Occipital lobe (tissue), 2 donors: ENCODE data around the gene MMADHC. TPM values are rescaled to one million over a fixed set of nuclear protein-coding genes. Genes with fewer than 3 reads are reported as not detected.
"Not testable (repeated sequence)": the region's sequence is repeated elsewhere in the genome, so short reads cannot be mapped to it uniquely, and the experiment has no call there.

Experiments used
- DNase-seq: peaks from one replicate; lab custom pipeline; 2025; lab: John Stamatoyannopoulos, UW
- total RNA-seq: library from RNA; depleted of rRNA; stranded (reverse); fragments of >200 nt; gene quantifications from one replicate; pipeline ENCODE4 v1.2.3, GENCODE V29; 2014

The MMADHC gene
- total RNA-seq, 1 donor from 2014 or later = 137 TPM

DNA sequence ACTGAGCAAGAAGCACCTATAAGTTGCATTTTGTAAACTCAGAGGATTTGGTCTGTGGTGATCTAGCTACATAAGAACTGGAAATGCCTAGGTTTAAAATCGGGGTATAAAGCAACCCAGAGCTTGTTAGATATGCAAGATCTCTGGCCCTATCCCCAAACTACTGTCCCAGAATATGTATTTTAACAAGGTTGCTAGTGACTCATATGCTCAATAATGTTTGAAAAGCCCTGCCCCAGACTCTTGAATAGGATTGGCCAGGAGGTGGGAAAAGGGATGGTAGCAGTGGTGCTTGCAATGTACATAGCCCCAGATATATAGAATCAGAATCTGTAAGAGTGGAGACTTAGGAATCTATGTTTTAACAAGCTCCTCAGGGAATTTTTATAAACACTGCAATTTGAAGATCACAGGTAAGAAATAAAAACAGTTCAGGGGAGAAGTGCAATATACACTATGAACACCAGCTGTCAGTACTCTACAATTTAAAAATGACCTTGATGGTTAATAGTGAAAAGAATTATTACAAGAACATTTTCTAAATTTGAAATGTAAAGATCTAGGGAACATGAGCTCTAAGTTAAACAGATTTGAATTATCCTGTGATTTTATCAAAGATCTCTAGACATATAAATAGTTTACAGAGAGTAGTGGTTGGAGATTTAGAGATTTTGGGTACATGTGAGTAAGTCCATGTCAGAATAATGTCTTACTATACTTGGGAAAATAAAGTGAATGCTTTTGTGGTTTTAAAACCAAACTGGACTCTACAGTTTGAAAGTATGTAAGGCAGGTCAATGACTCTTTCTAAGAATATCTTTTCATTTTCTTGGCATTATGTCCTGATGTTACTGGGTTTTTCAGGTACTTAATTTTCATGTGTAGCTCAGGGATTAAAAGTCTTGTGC lies 7.7 kb upstream of the MMADHC start:
- DNase-seq = no peak

DNA sequence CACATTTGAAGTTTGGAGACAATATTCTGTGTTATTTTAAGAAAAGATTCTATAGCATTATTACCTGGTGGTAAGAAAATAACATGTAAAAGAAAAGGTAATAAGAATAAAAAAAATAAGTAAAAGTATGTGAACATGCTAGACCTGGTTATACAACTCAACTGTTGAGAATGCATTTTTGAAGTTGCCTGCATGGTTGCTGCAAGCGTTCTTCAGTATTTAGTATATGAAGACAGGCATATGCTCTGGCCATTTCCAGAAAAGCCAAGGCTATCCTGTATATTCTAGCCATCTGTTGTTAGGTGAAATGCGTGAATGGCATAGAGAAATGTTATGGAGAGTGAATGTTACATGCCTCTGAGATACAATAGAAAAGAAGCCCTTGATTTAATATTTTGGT lies 6.8 kb upstream of the MMADHC start:
- DNase-seq = no peak

DNA sequence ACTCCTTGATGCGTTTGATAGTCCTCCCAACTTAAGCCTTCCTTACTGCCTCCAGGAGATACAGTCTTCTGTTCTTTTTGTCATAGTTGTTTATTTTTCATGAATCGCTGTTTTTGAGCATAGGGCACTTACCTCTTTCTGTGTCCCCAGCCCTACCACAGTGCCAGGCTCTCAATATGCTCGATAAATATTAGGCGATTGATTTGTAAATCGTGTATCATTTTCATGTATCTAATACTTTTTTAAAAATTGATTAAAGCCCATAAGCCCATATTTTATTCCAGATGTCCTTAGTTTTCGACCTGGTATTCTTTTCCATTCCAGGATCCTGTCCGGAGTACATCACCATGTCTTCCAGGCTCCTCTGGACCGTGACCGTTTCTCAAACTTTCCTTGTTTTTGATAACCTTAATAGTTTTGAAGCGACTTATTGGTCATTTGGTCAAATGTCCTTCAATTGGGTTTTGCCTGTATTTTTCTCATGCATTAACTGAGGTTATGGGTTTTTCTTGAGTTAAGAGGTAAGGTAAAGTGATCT lies 444 bp upstream of the MMADHC start:
- DNase-seq = no peak

DNA sequence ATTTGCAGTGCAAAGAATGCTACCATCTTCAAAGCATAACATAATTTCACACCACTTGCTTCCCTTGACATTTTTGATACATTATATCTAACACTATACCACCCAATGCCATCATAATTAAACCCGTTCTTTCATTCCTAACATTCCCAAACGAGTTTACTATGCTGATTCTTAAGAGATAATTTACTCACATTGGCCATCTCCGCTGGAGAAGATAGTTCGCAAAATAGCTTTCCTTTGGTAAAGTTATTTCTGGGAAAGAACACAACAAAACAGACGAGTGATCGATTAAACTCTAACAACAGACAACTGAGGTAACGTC lies 716 bp downstream of the MMADHC start:
- no peak for DNase-seq

DNA sequence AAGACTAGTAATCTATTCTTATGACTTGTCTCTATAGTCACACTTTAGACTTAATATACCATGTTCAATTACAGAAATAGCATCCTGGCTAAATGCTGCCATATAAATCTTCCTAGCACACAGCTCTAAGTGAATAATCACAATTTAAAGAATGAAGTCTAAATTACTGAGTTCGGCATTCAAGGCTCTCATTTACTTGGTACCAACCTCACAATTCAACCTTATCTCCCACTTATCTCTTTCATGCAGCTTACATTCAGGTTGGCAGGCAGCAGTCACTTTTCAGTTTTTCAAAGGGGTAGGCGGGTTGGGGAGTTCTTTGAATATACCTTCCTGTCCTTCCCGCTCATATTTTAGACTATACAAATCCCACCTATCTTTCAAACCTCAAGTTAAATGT lies 1.5 kb downstream of the MMADHC start:
- no peak for DNase-seq

DNA sequence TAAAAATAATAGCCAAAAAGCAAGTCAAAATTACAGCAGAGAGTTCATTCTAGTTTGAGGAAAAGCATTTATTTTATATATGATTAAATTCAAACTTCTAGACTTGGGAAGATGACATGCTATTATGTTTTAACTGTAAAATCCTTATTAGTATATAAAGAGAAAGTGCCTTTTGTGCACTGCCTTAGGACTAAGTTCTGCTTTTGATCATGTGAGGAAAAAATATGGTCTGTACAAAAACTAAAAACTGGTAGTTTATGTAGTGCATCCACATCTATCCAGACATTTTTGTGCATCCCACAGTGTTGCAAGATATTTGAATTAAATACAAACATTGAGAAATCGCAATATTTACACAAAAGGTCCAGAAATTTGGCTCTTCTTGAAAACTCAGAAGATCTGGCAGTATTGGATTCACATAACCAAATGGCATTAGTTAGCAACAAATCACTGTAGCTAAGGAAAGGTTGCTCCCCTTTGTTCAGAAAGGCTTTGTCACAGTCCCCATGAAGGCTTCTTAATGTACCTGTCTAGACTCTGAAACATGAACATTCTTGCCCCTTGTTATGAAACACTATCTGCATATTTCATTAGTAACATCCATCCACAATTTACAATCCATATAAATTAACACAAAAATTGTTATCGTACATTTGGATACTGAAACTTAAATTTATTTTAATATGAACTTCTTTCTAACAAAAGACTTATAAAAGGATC lies 2.2 kb downstream of the MMADHC start:
- DNase-seq = no peak

DNA sequence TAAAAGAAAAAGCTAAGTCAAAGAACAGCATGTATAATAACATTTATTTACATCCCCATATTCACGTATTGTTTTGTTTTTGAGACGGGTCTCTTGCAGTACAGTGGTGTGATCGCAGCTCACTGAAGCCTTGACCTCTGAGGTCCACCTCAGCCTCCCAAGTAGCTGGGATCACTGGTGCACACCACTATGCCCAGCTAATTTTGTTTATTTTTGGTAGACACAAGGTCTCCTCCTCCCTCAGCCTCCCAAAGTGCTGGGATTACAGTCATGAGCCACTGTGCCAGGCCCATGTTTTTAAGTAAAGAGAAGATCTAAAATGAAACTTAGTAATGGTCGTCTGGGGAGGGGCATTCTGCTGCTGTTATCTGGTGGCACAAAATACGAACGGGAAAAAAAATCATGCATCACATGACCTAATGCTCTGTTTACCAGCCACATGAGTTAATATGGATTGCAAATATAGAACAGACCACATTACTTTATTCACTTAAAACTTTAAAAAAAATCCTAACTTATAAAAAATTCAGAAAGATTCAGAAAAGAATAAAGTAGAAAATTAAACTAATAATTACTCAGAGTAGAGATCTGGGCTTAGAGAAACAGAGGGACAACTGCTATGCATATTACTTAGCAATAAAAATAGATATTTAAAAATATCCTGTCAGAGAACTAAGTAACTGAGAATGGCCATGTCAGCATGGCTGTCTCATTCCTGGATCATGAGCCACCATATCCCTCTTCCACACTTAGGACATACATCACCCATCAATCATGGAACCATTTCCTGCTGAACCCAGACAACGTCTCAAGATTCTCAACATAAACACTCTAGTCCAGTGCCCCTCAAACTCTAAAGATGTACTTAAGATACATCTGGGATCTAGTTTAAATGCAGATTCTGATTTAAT lies 7.3 kb downstream of the MMADHC start:
- no peak for DNase-seq

DNA sequence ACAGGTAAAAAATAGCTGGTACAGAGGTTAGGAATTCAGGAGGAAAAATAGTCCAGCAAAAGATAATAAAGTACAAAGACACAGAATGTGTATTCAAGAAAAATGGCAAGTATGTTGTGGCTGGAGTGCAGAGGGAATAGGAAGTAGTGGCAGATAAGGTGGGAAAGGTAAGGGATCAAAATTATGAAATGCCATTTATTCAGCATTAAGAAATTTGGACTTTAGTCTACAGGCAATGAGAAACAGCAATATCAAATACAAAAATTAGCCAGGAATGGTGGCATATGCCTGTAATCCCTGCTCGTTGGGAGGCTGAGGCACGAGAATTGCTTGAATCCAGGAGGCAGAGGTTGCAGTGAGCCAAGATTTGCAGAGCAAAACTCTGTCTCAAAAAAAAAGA lies 10.3 kb downstream of the MMADHC start:
- DNase-seq = no peak

DNA sequence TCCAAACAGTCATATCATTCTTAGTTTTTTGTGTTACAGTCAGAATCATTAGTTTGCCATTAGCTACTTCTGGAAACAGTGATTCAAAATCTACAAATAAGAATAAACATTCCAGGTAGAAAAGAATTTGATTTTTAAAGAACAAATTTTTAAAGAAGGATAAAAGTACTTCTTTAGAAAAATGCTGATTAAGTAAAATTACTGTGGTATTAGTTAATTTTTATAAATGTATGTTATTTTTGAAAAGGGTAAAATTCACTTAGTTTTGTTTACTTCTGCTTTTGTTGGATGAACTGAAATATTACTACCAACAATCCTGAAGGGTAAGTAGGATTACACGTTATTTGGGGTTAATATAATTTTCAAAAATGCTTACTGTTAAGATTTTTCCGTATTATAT lies 11.8 kb downstream of the MMADHC start:
- no peak for DNase-seq

DNA sequence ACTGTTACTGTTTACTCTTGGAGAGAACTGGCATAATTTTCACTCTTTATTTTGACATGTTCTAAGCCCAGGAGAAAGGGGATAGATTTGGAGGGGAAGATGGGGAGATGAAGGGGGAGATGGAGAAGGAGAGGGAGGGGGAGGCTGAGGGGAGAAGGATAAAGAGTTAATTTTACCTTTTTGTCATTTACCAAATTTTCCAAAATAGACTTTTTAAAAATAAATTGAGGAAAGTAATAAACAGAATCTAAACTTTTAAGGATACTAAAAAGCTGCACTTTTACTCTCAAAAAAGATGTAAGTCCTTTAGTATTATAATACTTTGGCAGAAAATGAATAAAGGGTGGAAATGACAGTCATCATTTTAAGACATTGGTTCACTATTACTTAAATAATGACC lies 12.3 kb downstream of the MMADHC start:
- DNase-seq = no peak

DNA sequence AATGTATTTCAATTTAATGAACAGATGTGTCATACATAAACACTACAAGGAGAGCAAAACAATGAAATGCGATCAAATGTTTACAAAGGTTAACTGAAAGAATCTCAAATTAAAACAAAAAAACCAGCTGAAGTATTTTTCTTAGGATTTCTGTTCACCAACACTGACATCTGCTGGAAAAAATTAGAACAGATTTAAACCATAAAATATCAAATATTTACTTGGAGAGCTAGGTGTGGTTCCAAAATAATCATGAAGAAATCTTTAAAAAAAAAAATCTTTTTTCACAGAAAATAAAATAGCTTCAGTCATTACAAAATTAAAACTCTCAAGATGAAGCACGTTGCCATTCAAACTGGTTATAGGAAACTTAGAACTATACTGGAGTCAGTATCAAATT lies 13.8 kb downstream of the MMADHC start:
- DNase-seq = no peak

DNA sequence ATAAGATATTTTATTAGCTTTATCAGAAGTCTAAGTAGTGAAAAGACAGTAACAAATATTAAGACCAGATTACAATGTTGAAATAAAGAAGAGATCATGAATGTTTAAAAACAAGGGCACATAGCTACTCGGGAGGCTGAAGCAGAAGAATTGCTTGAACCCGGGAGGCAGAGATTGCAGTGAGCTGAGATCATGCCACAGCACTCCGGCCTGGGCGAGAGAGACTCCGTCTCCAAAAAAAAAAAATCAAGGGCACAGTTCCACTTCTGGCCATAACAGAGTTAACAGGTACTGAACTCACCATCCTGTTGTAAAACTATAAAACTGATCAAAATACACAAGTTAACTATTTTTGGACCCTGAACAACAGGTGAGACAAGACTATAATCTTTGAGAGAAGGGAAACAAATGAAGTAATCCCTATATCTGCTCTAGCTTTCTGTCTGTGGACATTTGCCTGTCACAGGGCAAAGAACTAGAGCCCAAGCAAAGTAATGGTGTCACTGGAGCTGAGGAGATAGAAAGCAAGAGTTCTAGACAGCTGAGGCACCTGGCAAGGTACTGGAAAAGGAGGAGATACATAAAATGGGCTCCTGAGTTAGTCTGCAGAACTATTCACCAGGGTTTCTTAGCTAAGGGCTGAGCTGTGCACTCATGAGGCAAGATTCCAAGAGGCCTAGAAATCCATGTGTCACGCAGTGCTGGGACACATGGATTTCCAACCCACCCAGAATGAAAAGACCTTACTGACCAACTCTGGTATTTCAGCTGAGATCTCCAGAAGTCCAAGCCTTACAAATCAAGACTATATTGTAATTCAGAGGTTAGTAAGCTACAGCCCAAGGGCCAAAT lies 15.2 kb downstream of the MMADHC start:
- no peak for DNase-seq

DNA sequence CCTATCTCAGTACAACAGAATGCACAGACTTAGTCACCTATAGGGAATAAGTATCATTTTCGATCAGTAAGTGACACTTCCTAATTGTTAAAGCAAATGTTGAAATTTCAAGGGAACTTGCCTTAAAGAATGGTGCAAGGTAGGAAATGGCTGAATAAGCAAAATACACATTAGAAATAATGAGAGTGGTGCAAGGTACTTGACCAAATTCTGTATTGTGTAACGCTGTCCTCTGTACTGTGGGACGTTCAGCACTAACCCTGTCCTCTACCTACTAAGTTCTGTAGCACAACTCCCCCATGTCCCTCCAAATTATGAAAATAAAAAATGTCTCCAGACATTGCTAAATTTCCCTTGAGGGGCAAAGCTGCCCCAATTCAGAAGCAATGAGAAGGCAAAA lies 19.4 kb downstream of the MMADHC start:
- DNase-seq = no peak

DNA sequence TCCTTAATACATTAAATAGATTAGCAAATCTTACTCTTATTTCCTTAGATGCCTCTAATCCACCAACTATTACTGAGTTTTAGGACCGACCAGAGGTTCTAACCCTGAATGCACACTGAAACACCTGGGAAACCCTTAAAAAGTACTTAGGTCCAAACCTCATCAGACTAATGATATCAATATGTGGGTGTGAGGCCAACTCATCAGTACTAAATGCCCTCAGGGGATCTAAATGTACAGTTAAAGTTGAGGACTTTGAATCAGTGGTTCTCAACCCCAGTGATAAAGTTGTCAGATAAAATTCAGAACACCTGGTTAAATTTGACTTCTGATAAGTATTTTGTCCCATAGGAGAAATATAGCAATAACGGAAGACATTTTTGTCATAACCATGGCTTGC lies 20.9 kb downstream of the MMADHC start:
- DNase-seq = no peak

DNA sequence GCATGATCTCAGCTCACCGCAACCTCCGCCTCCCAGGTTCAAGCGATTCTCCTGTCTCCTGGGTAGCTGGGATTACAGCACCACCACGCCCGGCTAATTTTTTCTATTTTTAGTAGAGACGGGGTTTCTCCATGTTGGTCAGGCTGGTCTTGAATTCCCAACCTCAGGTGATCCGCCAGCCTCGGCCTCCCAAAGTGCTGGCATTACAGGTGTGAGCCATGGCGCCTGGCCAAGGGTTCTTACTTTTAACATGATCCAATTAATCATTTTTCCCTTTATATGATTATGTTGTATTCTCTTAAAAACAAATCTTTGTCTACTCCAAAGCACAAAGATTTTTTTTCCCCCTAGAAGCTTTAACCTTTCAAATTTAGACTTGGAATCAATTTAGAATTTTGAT lies 21.9 kb downstream of the MMADHC start:
- not testable (repeated sequence) for DNase-seq

DNA sequence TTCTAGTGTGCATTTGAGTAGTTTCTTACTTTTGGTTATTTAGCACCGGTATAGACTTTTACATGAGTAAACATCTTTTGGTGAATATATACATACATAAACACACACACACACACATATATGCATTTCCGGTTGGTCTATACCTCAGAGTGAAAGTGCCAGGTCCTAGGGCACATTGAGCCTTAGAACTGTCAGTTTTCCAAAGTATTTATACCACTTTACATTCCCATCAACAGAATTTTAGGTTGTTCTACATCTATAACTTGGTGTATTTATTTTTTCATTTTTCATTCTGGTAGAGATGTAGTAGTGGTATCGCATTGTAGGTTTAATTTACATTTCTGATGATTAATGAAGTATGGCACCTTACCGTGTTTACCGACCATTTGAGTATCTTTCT lies 22.6 kb downstream of the MMADHC start:
- DNase-seq = no peak

DNA sequence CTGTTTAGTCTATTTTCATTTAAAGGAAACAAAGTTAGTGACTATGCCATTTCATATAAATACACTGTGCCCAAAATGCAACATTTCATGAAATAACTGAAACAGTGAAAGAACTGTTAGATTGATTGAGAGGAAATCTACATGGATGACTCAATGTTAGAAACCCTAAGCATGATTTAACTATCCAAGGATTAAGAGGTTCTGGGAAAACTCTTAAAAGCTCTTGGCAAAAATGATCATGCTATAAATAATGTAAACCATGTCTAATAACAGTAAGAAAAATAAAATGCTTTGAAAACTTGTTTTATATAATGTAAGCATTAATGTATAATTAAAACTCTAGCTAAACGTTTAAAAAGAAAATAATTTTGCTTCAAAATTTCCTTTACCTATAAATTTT lies 23.5 kb downstream of the MMADHC start:
- no peak for DNase-seq

DNA sequence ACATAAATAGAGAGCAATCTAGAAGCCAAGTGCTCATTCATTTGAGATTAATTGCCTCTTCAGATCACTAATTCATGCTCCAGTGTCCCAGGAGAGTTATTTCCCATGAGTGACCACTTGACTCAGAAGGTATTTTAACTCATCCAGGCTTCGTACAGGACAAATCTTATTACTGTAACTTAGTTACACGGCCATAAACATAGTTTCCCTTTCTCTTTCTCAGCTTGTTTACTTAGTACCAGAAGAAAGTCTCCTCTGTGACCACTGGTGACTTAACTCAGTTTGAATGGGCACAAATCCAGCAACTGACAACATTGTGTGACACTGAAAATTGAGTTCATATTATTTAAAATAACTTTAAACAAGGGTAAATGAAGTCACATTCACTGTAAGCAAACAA lies 25.3 kb downstream of the MMADHC start:
- no peak for DNase-seq

DNA sequence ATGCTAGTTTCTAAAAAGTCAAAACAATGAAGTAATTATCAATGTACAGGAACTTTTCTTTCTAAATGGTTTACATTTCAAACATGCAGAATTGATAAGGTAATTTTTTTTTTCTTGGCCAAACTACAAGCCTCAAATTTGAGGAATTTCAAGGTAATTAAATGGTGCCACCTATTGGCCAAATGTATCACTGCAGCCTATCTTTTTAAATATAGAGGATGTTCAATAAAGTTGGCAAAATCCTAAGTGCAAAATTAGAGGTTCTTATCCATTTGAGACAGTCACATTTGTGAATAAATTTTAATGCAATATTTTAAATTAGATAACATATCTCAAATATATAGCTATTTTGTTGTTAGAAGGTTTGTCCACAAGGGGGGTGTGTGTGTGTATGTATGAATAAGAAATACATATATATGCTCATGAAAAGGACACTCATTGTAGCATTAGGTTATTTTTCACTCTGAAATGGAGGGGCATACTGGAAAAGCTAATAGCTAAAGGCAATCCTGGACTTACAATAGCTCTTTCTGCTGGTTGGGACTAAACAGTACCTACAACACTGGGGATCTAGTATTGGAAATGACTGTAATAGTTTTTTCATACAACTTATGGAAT lies 26.2 kb downstream of the MMADHC start:
- DNase-seq = no peak

DNA sequence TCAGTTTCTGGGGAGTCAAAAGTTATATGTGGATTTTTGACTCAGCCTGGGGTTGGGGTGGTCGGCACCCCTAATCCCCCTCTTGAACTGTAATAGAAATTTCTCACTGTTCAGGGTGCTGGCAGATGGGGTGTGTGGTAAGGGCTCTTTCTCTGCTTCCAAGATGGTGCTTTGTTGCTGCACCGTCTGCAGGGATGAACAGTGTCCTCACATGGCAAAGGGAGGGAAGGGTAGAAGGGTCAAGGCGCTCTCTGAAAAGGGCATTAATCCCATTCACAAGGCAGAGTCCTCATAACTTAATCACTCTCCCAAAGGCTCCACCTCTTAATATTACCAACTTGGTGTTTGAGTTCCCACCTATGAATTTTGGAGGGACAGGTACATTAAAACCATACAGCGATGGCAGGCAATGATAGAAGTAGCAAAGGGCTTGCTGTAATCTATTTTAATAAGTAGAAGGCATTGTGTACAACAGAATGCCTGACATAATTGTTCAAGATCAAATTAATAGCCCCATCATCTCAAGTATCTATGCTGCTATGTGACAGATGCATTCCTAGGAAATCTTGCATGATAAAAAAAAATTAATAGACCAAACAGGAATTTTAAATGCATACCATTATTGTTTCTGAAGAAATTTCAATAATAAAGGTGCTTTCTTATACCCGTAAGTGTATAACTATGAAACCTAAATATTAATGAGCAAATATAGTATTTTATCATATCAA lies 28.1 kb downstream of the MMADHC start:
- no peak for DNase-seq
